H9 (cell line): ENCODE measurements around the gene BRCA2. TPM values are rescaled to one million over a fixed set of nuclear protein-coding genes. Genes with fewer than 3 reads are reported as not detected.

Experiments
- DNase-seq: peaks from one replicate; pipeline ENCODE4 v3.0.0-alpha.2; 2017
- H2AFZ ChIP-seq: one replicate; pipeline ENCODE4 v1.6.1; 2013; ENCODE audit warnings: mild to moderate bottlenecking, low read length, control low read depth, moderate library complexity
- H2AK5ac ChIP-seq: 2 replicates; pipeline ENCODE4 v1.6.1; 2013; ENCODE audit warnings: low read length, control low read depth, mixed read lengths; ENCODE audit not compliant: insufficient read length
- H2BK120ac ChIP-seq: one replicate; pipeline ENCODE4 v1.6.1; 2013; ENCODE audit warnings: low read depth, mild to moderate bottlenecking, low read length, control low read depth, inconsistent platforms; ENCODE audit not compliant: poor library complexity, severe bottlenecking
- H2BK12ac ChIP-seq: 2 replicates; pipeline ENCODE4 v1.6.1; 2013; ENCODE audit warnings: low read length, control low read depth, mixed read lengths, low read depth; ENCODE audit not compliant: insufficient read length
- H2BK15ac ChIP-seq: 2 replicates; pipeline ENCODE4 v1.6.1; 2013; ENCODE audit warnings: low read depth, low read length, control low read depth
- H2BK20ac ChIP-seq: one replicate; pipeline ENCODE4 v1.6.1; 2013; ENCODE audit warnings: low read depth, mild to moderate bottlenecking, low read length, control low read depth, inconsistent platforms; ENCODE audit not compliant: poor library complexity, severe bottlenecking
- H2BK5ac ChIP-seq: 2 replicates; pipeline ENCODE4 v1.6.1; 2013; ENCODE audit warnings: low read length, control low read depth, mixed read lengths; ENCODE audit not compliant: insufficient read length
- H3K14ac ChIP-seq: 2 replicates; pipeline ENCODE4 v1.6.1; 2013; ENCODE audit warnings: low read length, control low read depth; ENCODE audit not compliant: insufficient read depth
- H3K18ac ChIP-seq: 2 replicates; pipeline ENCODE4 v1.6.1; 2013; ENCODE audit warnings: low read depth, mild to moderate bottlenecking, mixed read lengths, low read length, control low read depth; ENCODE audit not compliant: insufficient read length
- H3K23ac ChIP-seq: 2 replicates; pipeline ENCODE4 v1.6.1; 2013; ENCODE audit warnings: low read length, control low read depth, mixed read lengths, low read depth; ENCODE audit not compliant: insufficient read length
- H3K23me2 ChIP-seq: 2 replicates; pipeline ENCODE4 v1.6.1; 2013; ENCODE audit warnings: low read depth, mild to moderate bottlenecking, mixed read lengths, low read length, control low read depth; ENCODE audit not compliant: insufficient read length, poor library complexity, severe bottlenecking
- H3K27ac ChIP-seq: 2 replicates; pipeline ENCODE4 v1.5.1; 2013; ENCODE audit warnings: low read length, control low read depth, mixed read lengths, low read depth; ENCODE audit not compliant: insufficient read length
- H3K27me3 ChIP-seq: 2 replicates; pipeline ENCODE4 v1.6.1; 2013; ENCODE audit warnings: low read length, control low read depth, inconsistent platforms; ENCODE audit not compliant: insufficient read depth
- H3K4ac ChIP-seq: 2 replicates; pipeline ENCODE4 v1.6.1; 2013; ENCODE audit warnings: low read depth, mild to moderate bottlenecking, control low read depth, inconsistent platforms, low read length, moderate library complexity
- H3K4me1 ChIP-seq: 2 replicates; pipeline ENCODE4 v1.6.1; 2013; ENCODE audit warnings: low read length, control low read depth, inconsistent platforms; ENCODE audit not compliant: insufficient read depth
- H3K4me2 ChIP-seq: 2 replicates; pipeline ENCODE4 v1.6.1; 2013; ENCODE audit warnings: low read length, control low read depth, mixed read lengths; ENCODE audit not compliant: insufficient read length, insufficient read depth
- H3K56ac ChIP-seq: 2 replicates; pipeline ENCODE4 v1.6.1; 2013; ENCODE audit warnings: low read depth, mild to moderate bottlenecking, mixed read lengths, low read length, control low read depth; ENCODE audit not compliant: insufficient read length
- H3K79me1 ChIP-seq: 2 replicates; pipeline ENCODE4 v1.6.1; 2013; ENCODE audit warnings: low read depth, mild to moderate bottlenecking, moderate library complexity, low read length, control low read depth, inconsistent platforms; ENCODE audit not compliant: insufficient read depth, poor library complexity, severe bottlenecking
- H3K79me2 ChIP-seq: 2 replicates; pipeline ENCODE4 v1.6.1; 2013; ENCODE audit warnings: low read length, control low read depth, inconsistent platforms; ENCODE audit not compliant: insufficient read depth
- H3K9ac ChIP-seq: 2 replicates; pipeline ENCODE4 v1.6.1; 2013; ENCODE audit warnings: low read length, control low read depth, mixed read lengths; ENCODE audit not compliant: insufficient read length; ENCODE audit errors: extremely low read depth
- H3K9me3 ChIP-seq: one replicate; pipeline ENCODE4 v1.6.1; 2013; ENCODE audit warnings: low read depth, low read length, inconsistent platforms; ENCODE audit not compliant: control insufficient read depth
- H3T11ph ChIP-seq: one replicate; pipeline ENCODE4 v1.6.1; 2013; ENCODE audit warnings: mild to moderate bottlenecking, low read length, control low read depth, inconsistent platforms
- H4K20me1 ChIP-seq: one replicate; pipeline ENCODE4 v1.6.1; 2013; ENCODE audit not compliant: control insufficient read depth, insufficient read length, insufficient read depth
- H4K5ac ChIP-seq: 2 replicates; pipeline ENCODE4 v1.6.1; 2013; ENCODE audit warnings: low read depth, mild to moderate bottlenecking, mixed read lengths, low read length, control low read depth; ENCODE audit not compliant: insufficient read length
- H4K8ac ChIP-seq: replicated peaks from 2 replicates; pipeline ENCODE4 v1.6.1; 2013; ENCODE audit warnings: low read length, control low read depth, mixed read lengths, low read depth; ENCODE audit not compliant: insufficient read length
- H4K91ac ChIP-seq: 2 replicates; pipeline ENCODE4 v1.6.1; 2013; ENCODE audit warnings: low read depth, mild to moderate bottlenecking, moderate library complexity, mixed read lengths, low read length, control low read depth; ENCODE audit not compliant: insufficient read length
- H3K27ac Mint-ChIP-seq, 3 experiments: 2 replicates in 2 of 3; 3 replicates in 1 of 3; pipeline ENCODE4 v1.8.0; 2020 to 2021; ENCODE audit warnings: mixed read lengths in 3 of 3, mild to moderate bottlenecking in 1 of 3, moderate library complexity in 1 of 3
- H3K27me3 Mint-ChIP-seq: 2 replicates; pipeline ENCODE4 v1.8.0; 2021; ENCODE audit warnings: low read depth, mild to moderate bottlenecking, moderate library complexity, mixed read lengths
- H3K36me3 Mint-ChIP-seq, 3 experiments: 2 replicates in 2 of 3; 3 replicates in 1 of 3; pipeline ENCODE4 v1.8.0; 2020 to 2021; ENCODE audit warnings: low read depth in 3 of 3, mixed read lengths in 3 of 3; ENCODE audit not compliant: insufficient read depth in 1 of 3
- H3K4me1 Mint-ChIP-seq, 2 experiments: 2 replicates each; pipeline ENCODE4 v1.8.0; 2020; ENCODE audit warnings: mixed read lengths in 2 of 2
- H3K4me3 Mint-ChIP-seq, 2 experiments: 2 replicates in 1 of 2; 3 replicates in 1 of 2; pipeline ENCODE4 v1.8.0; 2020 to 2021; ENCODE audit warnings: mild to moderate bottlenecking in 2 of 2, mixed read lengths in 2 of 2, moderate library complexity in 1 of 2
- H3K9me3 Mint-ChIP-seq, 2 experiments: 2 replicates in 1 of 2; 3 replicates in 1 of 2; pipeline ENCODE4 v1.8.0; 2020; ENCODE audit warnings: mild to moderate bottlenecking in 2 of 2, mixed read lengths in 2 of 2, moderate library complexity in 1 of 2
- WGBS: extraction: QIAGEN DNeasy Blood & Tissue Kit; methylation state at CpG from one replicate; pipeline ENCODE4 v1.1.7; 2013; ENCODE audit warnings: missing lambda C conversion rate, low lambda C conversion rate, mixed read lengths; ENCODE audit not compliant: insufficient read length; ENCODE audit errors: extremely low coverage; 5-methylcytosine and 5-hydroxymethylcytosine counted together
- total RNA-seq: library from RNA; stranded (reverse); gene quantifications from 2 replicates; pipeline ENCODE4 v1.2.1, GENCODE V29; 2021
- TF ChIP-seq, protein P1 (sequence below): fragments of 200-600 bp; sonication (generic); conservative IDR thresholded peaks from 3 replicates; pipeline ENCODE4 v1.8.0; 2021; ENCODE audit warnings: antibody characterized with exemption, mild to moderate bottlenecking

The BRCA2 gene
- total RNA-seq, 1 experiment from 2014 or later = 17.0 TPM

DNA sequence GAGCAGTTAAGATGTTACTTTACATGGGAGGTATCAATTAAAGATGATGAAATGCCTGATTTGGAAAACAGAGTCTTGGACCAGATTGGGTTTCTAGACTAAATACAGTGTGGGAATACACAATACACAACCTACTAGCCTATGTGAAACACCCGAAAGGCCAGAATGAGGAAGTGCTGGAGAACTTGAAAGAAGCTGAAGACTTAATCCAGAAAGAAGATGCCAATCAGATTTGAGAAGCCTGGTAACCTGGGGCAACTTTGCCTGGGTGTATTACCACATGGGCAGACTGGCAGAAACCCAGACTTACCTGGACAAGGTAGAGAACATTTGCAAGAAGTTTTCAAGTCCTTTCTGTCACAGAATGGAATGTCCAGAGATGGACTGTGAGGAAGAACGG lies 69.4 kb downstream of the BRCA2 start:
- no peak overlapping the region for H3K23ac ChIP-seq
- H3K27ac Mint-ChIP-seq = no peak overlapping the region
- H3K23me2 ChIP-seq = no peaks in the 10 kb centered on the region
- H3K79me2 ChIP-seq = no peaks in the 10 kb centered on the region
- no peak overlapping the region for H2BK5ac ChIP-seq
- H3K27me3 ChIP-seq = no peaks in the 10 kb centered on the region
- no peak overlapping the region for H2BK20ac ChIP-seq
- H3K18ac ChIP-seq = no peak overlapping the region
- no peak overlapping the region for H3K4me2 ChIP-seq
- no peak for DNase-seq
- no peak overlapping the region for H4K91ac ChIP-seq
- no peak overlapping the region for H3K56ac ChIP-seq
- H3K79me1 ChIP-seq = no peaks in the 10 kb centered on the region
- no peak overlapping the region for H4K8ac ChIP-seq
- no peak overlapping the region for H2BK120ac ChIP-seq
- no peak overlapping the region for H3T11ph ChIP-seq
- H3K9ac ChIP-seq = no peak overlapping the region
- H3K4ac ChIP-seq = no peak overlapping the region
- H2AK5ac ChIP-seq = no peak overlapping the region
- no peak overlapping the region for H2BK15ac ChIP-seq
- H3K27ac ChIP-seq = no peak overlapping the region
- no peaks in the 10 kb centered on the region for H3K9me3 ChIP-seq
- H3K27me3 Mint-ChIP-seq = no peaks in the 10 kb centered on the region
- peaks cover 0 to 5% (median 4%) of the 10 kb centered on the region in 3 experiments; a peak in 6 of 7 replicates for H3K36me3 Mint-ChIP-seq
- TF ChIP-seq, protein P1, sequence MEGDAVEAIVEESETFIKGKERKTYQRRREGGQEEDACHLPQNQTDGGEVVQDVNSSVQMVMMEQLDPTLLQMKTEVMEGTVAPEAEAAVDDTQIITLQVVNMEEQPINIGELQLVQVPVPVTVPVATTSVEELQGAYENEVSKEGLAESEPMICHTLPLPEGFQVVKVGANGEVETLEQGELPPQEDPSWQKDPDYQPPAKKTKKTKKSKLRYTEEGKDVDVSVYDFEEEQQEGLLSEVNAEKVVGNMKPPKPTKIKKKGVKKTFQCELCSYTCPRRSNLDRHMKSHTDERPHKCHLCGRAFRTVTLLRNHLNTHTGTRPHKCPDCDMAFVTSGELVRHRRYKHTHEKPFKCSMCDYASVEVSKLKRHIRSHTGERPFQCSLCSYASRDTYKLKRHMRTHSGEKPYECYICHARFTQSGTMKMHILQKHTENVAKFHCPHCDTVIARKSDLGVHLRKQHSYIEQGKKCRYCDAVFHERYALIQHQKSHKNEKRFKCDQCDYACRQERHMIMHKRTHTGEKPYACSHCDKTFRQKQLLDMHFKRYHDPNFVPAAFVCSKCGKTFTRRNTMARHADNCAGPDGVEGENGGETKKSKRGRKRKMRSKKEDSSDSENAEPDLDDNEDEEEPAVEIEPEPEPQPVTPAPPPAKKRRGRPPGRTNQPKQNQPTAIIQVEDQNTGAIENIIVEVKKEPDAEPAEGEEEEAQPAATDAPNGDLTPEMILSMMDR = no peak
- no CpG with 5 or more reads among the region's 2 CpGs for WGBS
- H4K5ac ChIP-seq = no peak overlapping the region
- H4K20me1 ChIP-seq = no peaks in the 10 kb centered on the region
- no peaks in the 10 kb centered on the region for H3K4me1 Mint-ChIP-seq
- no peak overlapping the region for H3K4me3 Mint-ChIP-seq
- H3K4me1 ChIP-seq = no peaks in the 10 kb centered on the region
- no peak overlapping the region for H3K14ac ChIP-seq
- no peak overlapping the region for H2BK12ac ChIP-seq
- H3K9me3 Mint-ChIP-seq = no peaks in the 10 kb centered on the region
- no peak overlapping the region for H2AFZ ChIP-seq
